HG03108 (cell line): ENCODE results near the gene DRD3.

ENCODE experiments used
- ATAC-seq: cut with Tn5 transposase; IDR thresholded peaks from one replicate; pipeline ENCODE4 v1.9.1; 2021; ENCODE audit warnings: moderate library complexity; ENCODE audit not compliant: unreplicated experiment

The DRD3 gene

DNA sequence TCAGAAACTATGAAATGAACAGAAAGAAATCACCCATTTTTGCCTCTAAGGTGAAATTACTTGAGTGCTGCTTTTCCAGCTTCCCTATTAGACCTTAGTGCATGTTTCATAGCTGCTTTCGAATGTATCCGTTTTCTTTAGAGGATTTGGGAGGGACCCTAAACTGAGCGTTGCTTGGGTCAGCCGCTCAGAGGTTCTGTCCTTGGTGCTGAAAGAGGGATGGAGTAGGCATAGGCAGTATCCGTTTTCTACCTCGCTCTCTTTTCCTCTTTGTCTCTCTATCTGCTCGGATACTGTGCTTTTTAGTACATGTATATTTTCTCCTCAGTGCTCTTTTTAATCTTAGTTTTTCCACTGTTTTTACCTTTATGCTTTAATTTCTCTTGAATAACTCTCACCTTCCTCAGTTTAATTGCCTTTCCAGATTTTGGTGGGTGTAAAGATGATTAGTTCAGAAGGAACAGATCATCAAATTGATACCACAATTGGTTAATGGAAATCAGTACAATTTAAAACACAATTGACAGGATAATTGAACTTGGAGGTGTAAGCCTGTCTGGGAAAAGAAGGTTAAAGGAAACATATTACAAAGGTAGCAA is at the start of gene DRD3:
Gene DRD3 (minus strand): TSS at position 283 of the 599 bp plus-strand sequence. CDS start 7,060 bp downstream, outside the sequence.
- no peak for ATAC-seq

DNA sequence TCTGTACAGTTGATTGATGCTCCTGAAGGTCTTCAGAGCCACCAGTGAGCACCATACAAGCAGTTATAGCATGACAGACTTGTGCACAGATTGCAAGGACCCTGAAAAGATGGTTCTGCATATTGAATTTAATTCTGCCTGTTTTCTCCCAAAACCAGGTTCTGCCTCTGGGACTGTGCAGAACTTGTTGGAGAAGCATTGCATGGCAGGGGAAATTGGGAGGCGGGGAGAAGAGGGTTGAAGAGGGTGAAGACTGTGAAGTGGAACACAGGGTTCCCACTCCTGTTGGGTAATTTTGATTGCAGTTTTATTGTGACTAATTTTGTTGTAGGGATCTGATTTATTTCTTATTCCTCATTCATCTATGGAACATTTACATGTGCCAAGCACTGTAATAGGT is 48.2 kb upstream of the DRD3 start:
- ATAC-seq: no peak

DNA sequence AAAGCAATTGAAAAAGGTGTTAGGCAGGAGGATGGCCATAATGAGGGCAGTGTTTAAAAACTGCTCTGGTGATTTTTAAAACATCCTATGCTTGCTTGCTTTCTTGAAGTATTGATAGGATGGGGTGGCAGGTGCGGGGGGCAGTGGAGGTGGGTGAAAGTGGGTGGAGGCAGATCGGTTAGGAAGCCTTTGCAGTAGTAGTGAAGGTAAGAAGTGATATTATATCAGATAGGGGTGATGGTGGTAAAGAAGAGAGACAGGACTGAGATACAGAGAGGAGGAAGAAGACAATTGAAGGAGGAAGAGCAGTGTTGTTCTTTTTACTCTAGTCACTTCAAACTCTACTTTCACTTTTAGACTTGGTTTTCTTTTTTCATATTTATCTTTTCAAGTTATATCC is 47.5 kb upstream of the DRD3 start:
- ATAC-seq: no peak

DNA sequence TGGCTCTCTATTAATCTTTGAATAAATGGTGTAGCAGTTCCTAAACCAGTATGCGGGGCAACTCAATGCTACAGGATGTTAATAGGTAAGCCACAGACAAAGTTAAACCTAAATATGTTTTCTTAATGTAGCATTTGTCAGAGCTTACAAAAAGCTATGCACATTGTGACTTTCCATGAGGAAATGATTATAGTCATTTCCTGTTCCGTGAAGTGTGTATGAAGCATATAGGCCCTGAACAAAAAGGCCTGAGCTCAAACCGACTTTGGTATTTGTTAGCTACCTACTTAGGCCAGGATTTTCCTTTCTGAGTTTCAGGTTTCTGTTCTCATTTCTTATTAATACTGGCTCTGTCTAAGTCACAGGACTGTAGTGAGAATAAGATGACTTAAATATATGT is 44.3 kb upstream of the DRD3 start:
- peak; percentile 78 for ATAC-seq

DNA sequence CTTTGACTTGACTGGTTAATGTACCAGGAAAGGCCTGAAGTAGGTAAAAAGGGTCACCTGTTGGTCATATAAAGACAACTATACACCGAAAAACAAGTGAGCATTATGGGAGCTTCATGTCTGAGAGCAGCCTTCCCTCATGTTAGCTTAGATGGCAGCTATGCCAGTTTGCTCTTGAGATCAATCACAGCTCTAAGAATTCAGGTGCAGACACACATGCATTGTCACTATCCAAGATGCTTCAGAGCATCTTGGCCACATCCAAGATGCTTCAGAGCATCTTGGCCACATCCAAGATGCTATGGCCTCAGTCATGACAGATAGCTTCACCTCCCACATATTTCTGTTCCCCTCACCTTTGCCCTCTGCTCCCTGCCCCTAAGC is 43.0 kb upstream of the DRD3 start:
- ATAC-seq: no peak

DNA sequence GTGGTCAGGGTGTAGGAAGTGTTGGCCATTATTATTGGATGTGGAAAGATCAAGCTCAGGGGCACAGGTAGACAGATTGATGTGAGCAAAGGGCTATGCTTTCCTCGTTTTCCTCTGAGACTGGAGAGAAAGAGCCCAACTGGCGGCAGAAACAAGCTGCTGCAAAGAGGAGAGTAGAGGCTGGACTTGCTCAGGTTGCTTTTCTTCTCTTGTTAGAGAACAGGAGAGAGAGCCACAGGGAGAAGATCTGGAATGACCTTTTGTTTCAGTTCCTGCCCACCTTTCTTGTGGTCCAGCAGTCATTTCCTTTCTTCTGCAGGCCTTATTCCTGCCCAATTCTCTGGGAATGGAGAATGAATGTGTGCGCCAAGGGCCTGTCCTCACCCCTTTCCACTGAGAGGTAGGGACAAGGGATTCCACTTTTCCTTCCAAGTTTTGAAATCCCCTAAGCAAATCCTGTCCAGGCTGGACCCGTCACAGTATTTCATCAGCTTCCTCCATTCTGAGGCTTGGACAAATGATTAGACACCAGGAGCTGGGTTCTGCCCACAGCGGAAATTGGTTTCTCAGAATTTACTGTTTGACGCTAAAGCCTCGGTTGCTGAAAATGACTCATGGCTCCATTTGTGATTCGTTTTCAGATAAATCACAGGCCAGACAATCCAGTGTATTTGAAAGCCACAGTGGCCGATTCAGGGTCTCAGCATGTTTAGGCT is 42.5 kb upstream of the DRD3 start:
- no peak for ATAC-seq

DNA sequence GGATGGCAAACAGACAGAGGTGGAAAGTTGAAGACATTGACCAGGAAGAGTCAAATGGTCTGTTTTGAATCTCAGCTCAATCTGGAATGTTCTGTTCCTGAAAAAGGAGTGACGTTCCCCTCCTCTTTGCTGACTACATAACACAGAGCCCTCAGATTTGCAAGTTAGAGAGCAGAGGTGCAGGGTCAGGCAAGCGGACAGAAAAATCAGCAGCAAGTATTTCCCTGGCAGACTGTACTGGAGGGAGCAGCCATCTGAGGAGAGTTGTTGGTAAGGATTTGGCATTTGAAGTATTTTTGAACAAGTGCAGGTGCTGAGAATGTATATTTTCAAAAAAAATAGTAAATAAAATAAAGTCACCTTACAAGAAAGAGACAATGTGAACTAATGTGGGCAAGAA is 40.9 kb upstream of the DRD3 start:
- no peak for ATAC-seq

DNA sequence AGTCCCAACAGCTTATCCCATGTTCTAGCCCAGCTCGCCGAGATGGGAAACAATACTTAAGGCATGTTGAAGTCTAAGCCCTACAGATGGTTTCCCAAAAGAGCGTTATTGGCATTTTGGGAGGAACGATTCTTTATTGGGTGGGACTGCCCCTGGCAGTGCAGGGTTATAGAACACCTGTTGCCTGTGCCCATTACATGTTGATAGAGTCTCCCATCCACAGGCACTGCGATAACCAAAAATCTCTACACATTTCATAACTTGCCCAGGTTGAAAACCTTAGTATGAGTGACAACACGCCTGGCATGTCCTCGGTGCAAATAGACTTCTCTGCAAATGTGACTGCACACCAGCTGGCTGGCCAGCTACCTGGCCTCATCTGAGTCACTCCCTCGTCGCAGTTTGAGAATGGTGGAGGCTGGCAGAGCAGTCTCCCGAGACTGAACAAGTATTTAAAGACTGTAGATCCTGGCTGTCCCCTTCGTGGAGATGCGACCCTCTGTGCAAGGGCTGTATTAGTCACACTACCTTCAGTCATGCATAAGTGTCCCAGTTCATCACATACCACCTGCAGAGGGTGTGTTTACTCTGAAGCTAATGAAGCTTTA is 39.8 kb upstream of the DRD3 start:
- no peak for ATAC-seq

DNA sequence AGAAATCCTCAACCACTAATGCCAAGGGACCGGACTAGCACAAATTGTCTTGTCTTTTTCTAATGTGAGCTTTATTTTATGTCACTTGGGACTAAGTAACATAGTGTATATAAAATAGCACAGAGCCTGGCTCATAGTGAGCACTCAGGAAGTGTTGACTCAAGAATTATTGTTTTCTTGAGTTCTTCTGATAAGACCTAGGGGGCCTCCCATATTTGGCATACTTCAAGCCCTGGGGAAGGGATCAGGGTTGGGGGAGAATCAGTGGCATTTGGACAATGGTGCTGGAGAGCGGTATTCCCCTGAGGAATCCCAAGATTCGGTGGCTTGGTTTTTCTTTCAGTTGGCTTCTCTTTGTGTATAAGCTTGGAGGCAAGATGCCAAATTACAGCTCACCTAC is 39.2 kb upstream of the DRD3 start:
- no peak for ATAC-seq

DNA sequence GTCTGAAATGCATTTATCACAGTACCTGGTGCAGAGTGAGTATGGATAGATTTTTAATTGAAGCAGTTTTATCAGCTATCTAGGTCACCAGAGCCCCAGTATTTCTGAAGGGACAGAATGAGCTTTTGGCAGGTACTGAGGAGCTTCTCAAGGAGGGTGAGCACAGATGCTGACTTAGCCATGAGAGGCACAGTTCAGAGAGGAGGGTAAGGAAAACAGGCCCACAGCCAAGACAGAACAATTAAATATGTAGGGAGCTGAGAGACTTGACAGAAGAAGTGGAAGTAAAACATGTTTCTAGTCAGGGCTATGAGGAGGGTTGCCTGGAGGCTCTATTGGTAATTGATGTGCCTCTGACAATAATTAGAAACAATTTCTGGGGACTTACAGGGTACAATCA is 38.4 kb upstream of the DRD3 start:
- ATAC-seq: no peak

DNA sequence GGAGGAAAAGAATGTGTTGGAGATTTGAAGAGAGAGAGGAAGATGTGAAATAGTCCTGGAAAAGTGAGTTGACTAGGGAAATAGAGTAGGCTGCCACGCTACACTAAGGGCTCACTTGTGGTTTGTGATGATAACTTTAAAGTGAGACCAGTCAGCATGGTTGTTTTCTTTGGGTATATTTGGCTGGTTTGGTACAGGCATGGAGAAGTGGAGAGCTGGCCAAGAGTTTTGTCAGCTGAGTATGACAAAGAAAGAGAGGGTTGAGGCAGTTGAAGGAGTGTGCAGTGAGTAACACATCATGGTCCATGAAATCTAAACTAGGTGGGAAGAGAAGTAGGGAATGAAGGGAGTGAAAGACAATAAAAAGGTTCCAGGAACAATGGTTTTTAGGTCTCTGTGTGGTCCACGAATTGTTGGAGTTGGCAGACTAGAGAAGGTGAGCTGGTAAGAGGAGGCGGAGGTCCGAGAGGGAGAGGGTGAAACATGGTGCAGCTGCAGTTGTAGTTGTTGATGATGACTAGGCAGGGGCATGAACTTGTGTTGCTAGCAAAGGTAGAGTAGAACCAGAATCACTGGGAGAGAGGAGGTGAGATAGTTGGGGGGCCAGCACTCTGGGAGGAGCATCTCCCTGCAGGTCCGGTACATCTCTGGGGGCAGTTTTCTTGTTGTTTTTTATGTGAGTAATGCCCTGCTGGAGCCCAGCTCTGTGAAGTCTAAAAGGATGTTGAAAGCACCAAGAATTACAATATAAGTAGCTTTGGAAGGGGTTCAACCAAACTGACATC is 37.5 kb upstream of the DRD3 start:
- ATAC-seq: no peak

DNA sequence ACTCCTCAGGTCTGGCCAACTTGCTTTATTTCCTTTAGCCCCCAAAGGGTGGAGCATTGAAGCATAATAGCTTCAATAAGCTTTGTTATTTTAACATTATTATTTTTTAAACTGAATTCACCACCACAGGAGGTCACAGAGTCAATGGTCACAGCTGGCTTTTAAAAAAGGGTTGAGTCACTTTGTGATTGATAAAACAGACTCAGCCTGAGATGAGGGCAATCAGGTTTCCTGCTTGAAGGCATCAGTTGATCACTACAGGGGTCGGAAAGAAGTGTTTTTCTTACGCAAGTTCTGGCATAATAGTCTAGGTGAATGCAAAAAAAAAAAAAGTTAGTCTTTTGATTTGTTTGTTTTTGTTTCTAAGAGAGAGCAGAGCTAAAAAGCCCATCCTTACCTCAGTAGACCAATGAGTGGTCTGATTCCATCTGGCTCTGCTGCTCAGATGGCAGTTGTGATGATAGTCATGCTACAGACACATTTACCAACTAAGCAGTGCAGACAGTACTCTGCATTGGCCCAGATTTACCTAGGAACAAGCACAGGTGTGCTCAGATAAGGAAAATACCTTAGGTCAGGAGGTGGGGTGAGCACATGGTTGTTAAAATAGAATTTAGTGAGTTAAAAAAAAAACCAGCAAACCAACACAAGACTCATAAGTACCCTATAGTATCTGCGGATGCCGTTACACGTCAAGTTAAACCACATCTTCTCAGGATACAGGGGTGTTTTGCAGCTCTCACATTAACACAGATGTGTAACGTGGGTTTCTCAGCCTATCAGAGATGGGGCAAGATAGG is 35.9 kb upstream of the DRD3 start:
- ATAC-seq: peak; percentile 21

DNA sequence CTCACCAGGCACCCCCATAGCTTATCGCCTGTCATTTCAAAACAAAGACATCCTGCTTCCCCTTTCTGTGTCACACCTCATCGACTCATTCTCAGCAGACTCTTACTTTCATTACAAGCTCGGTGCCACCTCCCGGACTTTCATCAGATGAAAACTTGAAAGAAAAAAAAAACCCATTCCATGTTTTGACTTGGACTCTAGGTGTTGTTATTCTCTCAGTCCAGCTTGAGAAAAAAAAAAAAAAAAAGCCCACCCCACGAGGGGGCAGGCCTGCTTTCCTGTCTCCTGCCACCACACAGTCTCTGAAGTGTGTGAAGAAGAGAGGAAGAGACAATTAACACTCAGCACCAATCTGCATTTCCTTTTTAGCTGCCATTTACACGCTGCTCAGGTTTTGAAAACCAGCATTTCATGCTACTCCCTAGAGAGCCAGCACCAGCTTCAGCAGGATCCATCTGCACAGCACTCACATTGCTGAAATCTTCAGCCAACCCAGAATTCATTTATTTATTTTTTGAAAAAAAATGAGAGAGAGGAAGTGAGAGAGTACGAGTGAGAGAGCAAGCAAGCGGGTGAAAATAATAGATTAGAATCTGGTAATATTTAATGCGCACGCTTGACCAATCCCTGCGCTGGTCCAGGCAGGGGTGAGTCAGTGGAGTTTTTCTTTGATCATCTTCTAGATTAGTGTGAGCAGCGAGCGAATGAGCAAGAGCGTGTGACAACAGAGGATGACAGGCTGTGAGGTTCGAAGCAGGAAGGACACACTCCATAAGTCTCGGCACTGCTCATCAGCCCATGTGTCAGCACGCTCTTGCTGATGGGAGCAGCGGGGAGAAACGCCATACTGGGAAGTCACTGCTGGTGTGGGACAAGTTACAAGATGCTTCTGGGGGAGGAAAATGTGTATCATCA is 35.0 kb upstream of the DRD3 start:
- peak; percentile 79 for ATAC-seq

DNA sequence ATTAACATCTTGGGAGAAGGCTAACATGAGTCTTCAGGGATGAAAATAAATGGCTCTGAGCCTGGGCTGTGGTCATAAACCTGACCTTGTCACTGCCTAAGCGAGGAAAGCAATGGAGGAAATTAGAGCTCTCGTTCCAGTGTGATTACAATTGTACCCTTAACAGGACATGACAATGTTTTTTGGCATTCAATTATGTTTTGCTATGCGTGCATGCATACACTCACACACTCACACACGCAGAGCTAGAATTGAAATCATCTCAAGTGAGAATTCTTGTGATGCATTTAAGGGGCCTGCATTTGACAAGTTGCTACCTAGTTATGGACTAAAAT is 34.4 kb upstream of the DRD3 start:
- peak; percentile 6 for ATAC-seq

DNA sequence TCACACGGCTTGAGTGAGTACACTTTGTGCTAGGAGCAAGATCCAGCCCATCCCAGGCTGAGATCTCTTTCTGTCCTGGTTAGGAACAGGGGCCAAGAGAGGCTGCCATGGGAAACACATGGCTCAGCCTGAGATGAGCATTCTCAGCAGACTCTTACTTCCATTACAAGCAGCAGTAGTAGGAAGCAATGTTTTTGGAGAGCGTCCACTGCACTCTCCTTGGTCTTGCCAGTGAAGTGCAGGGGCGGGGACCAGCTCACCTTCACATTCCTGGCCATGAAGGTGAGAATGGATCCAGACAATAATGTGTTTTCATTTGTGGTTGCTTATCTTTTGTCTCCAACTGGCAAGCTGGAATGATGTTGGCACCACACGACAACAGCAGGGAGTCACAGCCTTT is 33.8 kb upstream of the DRD3 start:
- no peak for ATAC-seq

DNA sequence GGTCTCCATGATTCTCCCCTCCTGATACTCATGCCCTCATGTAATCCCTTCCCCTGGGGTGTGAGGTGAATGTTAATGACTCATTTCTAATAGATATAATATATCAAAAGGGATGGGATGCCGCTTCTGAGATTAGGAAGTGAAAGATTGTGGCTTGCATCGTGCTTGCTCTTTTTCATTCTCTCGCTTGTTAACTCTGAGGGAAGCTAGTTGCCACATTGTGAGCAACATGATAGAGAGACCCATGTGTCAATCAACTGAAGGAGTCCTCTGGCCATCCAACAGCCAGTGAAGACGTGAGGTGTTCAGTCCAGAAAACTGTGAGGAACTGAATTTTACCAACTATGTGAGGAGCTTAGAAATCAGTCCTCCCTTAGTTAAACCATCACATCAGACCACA is 28.9 kb upstream of the DRD3 start:
- peak; percentile 59 for ATAC-seq

DNA sequence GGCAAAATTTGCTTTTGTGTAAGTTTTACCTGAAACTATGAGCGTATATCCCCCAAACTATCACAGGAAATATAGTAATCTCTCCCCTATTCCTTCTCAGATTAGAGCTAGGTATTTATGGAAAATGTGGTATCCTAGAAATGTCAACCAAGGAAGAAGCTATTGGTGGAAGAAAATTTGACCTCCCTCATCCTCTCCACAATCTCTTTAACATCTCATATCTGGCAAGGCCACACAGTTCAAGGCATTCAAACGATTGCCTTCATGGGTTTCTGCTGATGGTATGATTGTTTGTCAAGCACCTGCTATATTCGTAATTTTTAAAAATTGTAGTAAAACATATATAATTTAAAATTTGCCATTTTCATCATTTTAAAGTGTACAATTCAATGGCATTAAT is 27.5 kb upstream of the DRD3 start:
- ATAC-seq: no peak

DNA sequence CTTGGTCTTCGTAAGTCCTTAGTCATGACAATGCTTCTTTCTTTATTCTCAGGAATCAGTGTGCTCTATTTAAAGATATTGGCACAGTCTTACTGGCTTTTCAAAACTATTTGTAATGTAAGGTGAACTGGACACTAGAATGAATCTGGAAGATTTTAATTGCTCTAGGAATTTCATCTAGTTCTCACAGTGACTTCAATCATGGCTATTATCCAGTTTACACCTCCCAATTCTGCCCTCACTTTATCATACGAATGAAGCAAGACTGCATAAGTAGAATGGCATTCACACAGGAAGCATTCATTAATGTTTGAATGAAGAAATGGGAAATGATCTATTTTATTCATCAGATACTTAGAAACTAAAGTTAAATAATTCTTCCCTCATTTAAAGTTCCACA is 26.7 kb upstream of the DRD3 start:
- ATAC-seq: no peak

DNA sequence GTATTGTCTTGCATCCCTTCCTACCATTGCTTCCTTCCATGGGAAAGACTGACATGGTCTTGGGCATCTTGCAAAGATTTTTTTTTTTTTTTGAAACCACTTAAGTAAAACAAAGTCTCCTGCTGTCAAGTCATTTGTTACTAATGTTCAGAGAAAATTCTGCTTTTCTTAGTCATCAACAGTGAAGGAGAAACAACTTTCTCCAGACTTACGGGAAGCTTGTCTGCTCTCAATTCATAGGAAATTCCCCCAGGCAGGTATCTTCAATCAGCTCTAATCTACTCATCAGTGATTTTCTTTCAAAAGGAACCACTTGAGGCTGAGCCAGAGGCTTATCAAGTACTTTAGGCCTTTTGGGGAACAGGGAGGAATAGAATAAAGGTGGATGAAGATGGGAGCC is 15.9 kb upstream of the DRD3 start:
- ATAC-seq: no peak

DNA sequence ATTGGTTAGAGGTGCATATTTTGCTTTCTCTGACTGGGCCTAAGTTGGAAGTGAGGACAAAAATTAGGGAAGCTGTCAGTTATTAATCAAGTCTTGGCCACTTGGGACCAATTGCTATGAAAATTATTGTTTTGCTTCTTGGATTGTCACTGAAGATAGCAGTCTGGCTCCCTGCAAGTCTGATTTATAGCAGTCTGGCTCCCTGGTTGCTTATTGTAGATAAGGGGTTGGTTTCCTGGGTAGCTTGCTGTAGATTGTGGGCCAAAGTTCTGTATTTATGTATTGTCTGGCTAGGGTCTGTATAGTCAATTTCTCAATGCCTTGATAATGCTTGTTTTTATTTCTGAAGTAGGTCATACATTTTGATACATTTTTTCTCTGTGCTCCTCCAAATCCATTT is 13.3 kb upstream of the DRD3 start:
- ATAC-seq: no peak
